K562 (cell line): ENCODE data around the gene KAT6B. TPM values are rescaled to one million over a fixed set of nuclear protein-coding genes. Genes with fewer than 3 reads are reported as not detected.

Experiments used
- ATAC-seq: fragments of 200-7000 bp; cut with Tn5 transposase; 3 replicates; pipeline ENCODE4 v1.9.1; 2020; ENCODE audit warnings: moderate library complexity
- BruUV-seq: library from RNA; stranded (reverse); fragments of 400-500 nt; replicated peaks from 2 replicates; lab custom pipeline; 2021; lab: Mats Ljungman, UMichigan
- CTCF ChIA-PET: fragments of 300-600 bp; formaldehyde crosslinking; extraction: SDS; loops from one replicate; lab custom pipeline; 2021; ENCODE audit warnings: low intra/inter-chr PET ratio; lab: Yijun Ruan, JAX
- POLR2A ChIA-PET: fragments of 300-600, 350-650 bp; sonication (Branson Sonifier 250); formaldehyde crosslinking; extraction: SDS; loops from one replicate; lab custom pipeline; 2021; ENCODE audit warnings: antibody characterized with exemption, inconsistent platforms; lab: Yijun Ruan, JAX
- DNase-seq, 4 experiments: peaks; one replicate each; pipeline versions ENCODE4 v3.0.0 to v3.0.0-alpha.2; 2011 to 2018; ENCODE audit warnings: low spot score in 3 of 4, mixed read lengths in 3 of 4; ENCODE audit errors: extremely low read depth in 1 of 4
- FAIRE-seq: peaks from 2 replicates; lab custom pipeline; 2011; peaks lifted over from hg19 to GRCh38; lab: Jason Lieb, UNC
- H2AFZ ChIP-seq: 2 replicates; pipeline ENCODE4 v1.6.0; 2011; ENCODE audit warnings: low read depth, low read length, control low read depth, inconsistent platforms
- H3K27ac ChIP-seq: fragments of 200-600 bp; 3 replicates; pipeline ENCODE4 v1.8.0; 2011; ENCODE audit warnings: low read depth, mild to moderate bottlenecking, control low read depth, inconsistent platforms, low read length, moderate library complexity, mixed read lengths; ENCODE audit errors: extremely low read depth
- H3K27me3 ChIP-seq, 2 experiments: fragments of 300-600 bp in 1 of 2; 2 replicates in 1 of 2; 3 replicates in 1 of 2; pipeline versions ENCODE4 v1.6.0 to v1.8.0; 2011; ENCODE audit warnings: inconsistent platforms in 2 of 2, low read length in 2 of 2, mild to moderate bottlenecking in 1 of 2, mixed read lengths in 1 of 2, moderate library complexity in 1 of 2; ENCODE audit not compliant: control insufficient read depth in 2 of 2, insufficient read depth in 2 of 2
- H3K36me3 ChIP-seq: fragments of 300-600 bp; 3 replicates; pipeline ENCODE4 v1.8.0; 2011; ENCODE audit warnings: mild to moderate bottlenecking, low read length, inconsistent platforms; ENCODE audit not compliant: control insufficient read depth, insufficient read depth
- H3K4me1 ChIP-seq, 2 experiments: fragments of 200-600 bp in 1 of 2; replicated peaks in 1 of 2; 2 replicates in 1 of 2; 3 replicates in 1 of 2; pipeline versions ENCODE4 v1.5.1 to v1.8.0; 2011; ENCODE audit warnings: inconsistent platforms in 2 of 2, low read length in 2 of 2, mild to moderate bottlenecking in 1 of 2, mixed read lengths in 1 of 2, moderate library complexity in 1 of 2; ENCODE audit not compliant: control insufficient read depth in 2 of 2, insufficient read depth in 2 of 2
- H3K4me2 ChIP-seq: 2 replicates; pipeline ENCODE4 v1.6.1; 2011; ENCODE audit warnings: low read length, control low read depth, inconsistent platforms, mixed read lengths; ENCODE audit not compliant: insufficient read depth
- H3K4me3 ChIP-seq: fragments of 200-600 bp; sonication (generic), shearing (Covaris generic); 2 replicates; pipeline ENCODE4 v1.5.1; 2016; ENCODE audit warnings: control low read depth, inconsistent platforms
- H3K79me2 ChIP-seq: fragments of 200-600 bp; 3 replicates; pipeline ENCODE4 v1.8.0; 2011; ENCODE audit warnings: low read length, inconsistent platforms; ENCODE audit not compliant: control insufficient read depth, insufficient read depth
- H3K9ac ChIP-seq, 2 experiments: 2 replicates each; pipeline versions ENCODE4 v1.6.0 to v1.6.1; 2011; ENCODE audit warnings: low read depth in 2 of 2, low read length in 2 of 2, control low read depth in 1 of 2, inconsistent platforms in 1 of 2, mild to moderate bottlenecking in 1 of 2, mixed read lengths in 1 of 2; ENCODE audit not compliant: insufficient read depth in 1 of 2
- H3K9me1 ChIP-seq: one replicate; pipeline ENCODE4 v1.6.0; 2011; ENCODE audit warnings: inconsistent platforms, mild to moderate bottlenecking, low read length, moderate library complexity; ENCODE audit not compliant: control insufficient read depth, insufficient read depth
- H3K9me3 ChIP-seq: replicated peaks from 2 replicates; pipeline ENCODE4 v1.5.1; 2011; ENCODE audit warnings: low read depth, low read length, inconsistent platforms; ENCODE audit not compliant: control insufficient read depth, insufficient read depth
- H4K20me1 ChIP-seq: replicated peaks from 2 replicates; pipeline ENCODE4 v1.6.1; 2011; ENCODE audit warnings: low read length, inconsistent platforms, mixed read lengths; ENCODE audit not compliant: control insufficient read depth, insufficient read depth
- CBFB ChIP-seq: sonication (generic); formaldehyde crosslinking; IDR thresholded peaks from 2 replicates; pipeline ENCODE4 v1.4.0; 2020; ENCODE audit warnings: mild to moderate bottlenecking, missing genetic modification reagents
- FOS ChIP-seq: IDR thresholded peaks from 3 replicates; pipeline ENCODE4 v1.6.1; 2011; ENCODE audit not compliant: insufficient read length; ENCODE audit errors: extremely low read depth
- KAT2B ChIP-seq: IDR thresholded peaks from one replicate; pipeline ENCODE4 v1.6.1; 2012; ENCODE audit warnings: low read depth, mild to moderate bottlenecking, control low read depth, inconsistent platforms, low read length, moderate library complexity
- SREBF2 ChIP-seq: sonication (generic); formaldehyde crosslinking; IDR thresholded peaks from 2 replicates; pipeline ENCODE4 v1.4.0; 2020; ENCODE audit warnings: mild to moderate bottlenecking, missing genetic modification reagents
- TBL1XR1 ChIP-seq, 2 experiments: IDR thresholded peaks; 2 replicates each; pipeline ENCODE4 v1.6.1; 2012; ENCODE audit warnings: improper control_type of control experiment in 2 of 2, low read length in 2 of 2, mild to moderate bottlenecking in 1 of 2
- ZNF384 ChIP-seq: IDR thresholded peaks from 2 replicates; pipeline ENCODE4 v1.6.1; 2012; ENCODE audit warnings: low read depth, low read length, improper control_type of control experiment
- ZNF696 ChIP-seq: fragments of 250-450 bp; sonication (Bioruptor Pico); conservative IDR thresholded peaks from 2 replicates; pipeline ENCODE4 v1.4.0; 2020; ENCODE audit warnings: mild to moderate bottlenecking, moderate library complexity
- WGBS: fragments of 100-300 bp; shearing (Covaris generic); methylation state at CpG from one replicate; pipeline ENCODE4 v1.1.6; 2016; ENCODE audit warnings: low coverage, mixed read lengths; ENCODE audit not compliant: insufficient coverage; ENCODE audit errors: missing lambda C conversion rate; 5-methylcytosine and 5-hydroxymethylcytosine counted together
- in situ Hi-C: fragments of 300-500 bp; cut with MboI; formaldehyde crosslinking; loops from 4 replicates; pipeline ENCODE4 v1.15.0; 2018; ENCODE audit warnings: inconsistent platforms, mixed read lengths
- intact Hi-C: fragments of 100-400 bp; cut with micrococcal nuclease; formaldehyde crosslinking; loops from 2 replicates; pipeline ENCODE4 v1.14.2; 2022
- polyA plus RNA-seq, 8 experiments: library from polyadenylated mRNA; depleted of rRNA in 4 of 8; stranded (reverse) in 5 of 8; unstranded in 3 of 8; fragments of >200 nt; fragmentation: Nextera tagmentation in 2 of 8; fragmentation: Illumina TruSeq in 1 of 8; extraction: Ambion mirVana in 2 of 8; extraction: Trizol in 1 of 8; gene quantifications; 2 replicates each; pipeline versions ENCODE4 v1.2.1 to v1.2.3, GENCODE V29; 2011 to 2014; ENCODE audit warnings: inconsistent platforms in 1 of 8, missing spikeins in 1 of 8
- total RNA-seq, 7 experiments: library from RNA; depleted of rRNA in 6 of 7; stranded (reverse); fragments of >200 nt in 6 of 7; fragmentation: Illumina TruSeq in 2 of 7; extraction: Trizol in 2 of 7; gene quantifications; 2 replicates each; pipeline versions ENCODE4 v1.2.1 to v1.2.3, GENCODE V29; 2011 to 2021; ENCODE audit warnings: low replicate concordance in 1 of 7
- TF ChIP-seq, protein P1 (sequence below): fragments of 450-650 bp; IDR thresholded peaks from 2 replicates; pipeline ENCODE4 v1.7.1; 2018; ENCODE audit warnings: mild to moderate bottlenecking, low read depth; ENCODE audit not compliant: partially characterized antibody
- TF ChIP-seq, protein P2 (sequence below), 3 experiments: IDR thresholded peaks in 2 of 3; conservative IDR thresholded peaks in 1 of 3; 2 replicates each; pipeline ENCODE4 v1.5.1; 2011 to 2012; ENCODE audit warnings: low read length in 3 of 3, mild to moderate bottlenecking in 3 of 3, control low read depth in 2 of 3, improper control_type of control experiment in 1 of 3, inconsistent platforms in 1 of 3, low read depth in 1 of 3, mixed read lengths in 1 of 3, moderate library complexity in 1 of 3; ENCODE audit not compliant: insufficient read depth in 2 of 3
- TF ChIP-seq, protein P3 (sequence below): IDR thresholded peaks from 2 replicates; pipeline ENCODE4 v1.6.1; 2011; ENCODE audit not compliant: insufficient read length; ENCODE audit errors: extremely low read depth

KAT6B gene
- total and polyA plus RNA-seq, 9 of the 15 experiments (the other 6 are each of a cell fraction or from before 2014, with no cell fraction given), result 1.4 to 9.2 (median 6.8) TPM

DNA sequence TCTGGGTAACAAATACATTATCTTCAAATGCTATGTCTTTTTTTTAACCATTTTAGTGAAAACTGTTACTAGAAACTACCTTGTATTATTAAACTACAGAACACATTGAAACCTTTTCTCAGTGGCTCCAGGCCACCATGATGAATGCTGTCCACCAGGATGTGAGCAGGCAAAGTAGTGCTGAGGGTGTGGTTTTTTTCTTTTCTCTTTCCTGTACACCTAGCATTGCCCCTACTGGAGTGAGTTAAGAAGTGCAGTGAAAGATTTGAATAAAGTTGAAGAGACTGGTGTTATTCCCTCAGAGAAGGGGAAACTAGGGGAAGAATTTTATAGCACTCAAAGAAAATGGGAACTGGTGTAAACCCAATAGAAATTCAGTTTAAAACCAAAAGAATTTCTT is 165.0 kb downstream of the KAT6B start (continued):
- TF ChIP-seq, protein P1, sequence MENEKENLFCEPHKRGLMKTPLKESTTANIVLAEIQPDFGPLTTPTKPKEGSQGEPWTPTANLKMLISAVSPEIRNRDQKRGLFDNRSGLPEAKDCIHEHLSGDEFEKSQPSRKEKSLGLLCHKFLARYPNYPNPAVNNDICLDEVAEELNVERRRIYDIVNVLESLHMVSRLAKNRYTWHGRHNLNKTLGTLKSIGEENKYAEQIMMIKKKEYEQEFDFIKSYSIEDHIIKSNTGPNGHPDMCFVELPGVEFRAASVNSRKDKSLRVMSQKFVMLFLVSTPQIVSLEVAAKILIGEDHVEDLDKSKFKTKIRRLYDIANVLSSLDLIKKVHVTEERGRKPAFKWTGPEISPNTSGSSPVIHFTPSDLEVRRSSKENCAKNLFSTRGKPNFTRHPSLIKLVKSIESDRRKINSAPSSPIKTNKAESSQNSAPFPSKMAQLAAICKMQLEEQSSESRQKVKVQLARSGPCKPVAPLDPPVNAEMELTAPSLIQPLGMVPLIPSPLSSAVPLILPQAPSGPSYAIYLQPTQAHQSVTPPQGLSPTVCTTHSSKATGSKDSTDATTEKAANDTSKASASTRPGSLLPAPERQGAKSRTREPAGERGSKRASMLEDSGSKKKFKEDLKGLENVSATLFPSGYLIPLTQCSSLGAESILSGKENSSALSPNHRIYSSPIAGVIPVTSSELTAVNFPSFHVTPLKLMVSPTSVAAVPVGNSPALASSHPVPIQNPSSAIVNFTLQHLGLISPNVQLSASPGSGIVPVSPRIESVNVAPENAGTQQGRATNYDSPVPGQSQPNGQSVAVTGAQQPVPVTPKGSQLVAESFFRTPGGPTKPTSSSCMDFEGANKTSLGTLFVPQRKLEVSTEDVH, result no peak
- peak; percentile 85 for TF ChIP-seq ZNF384
- TF ChIP-seq, protein P2, sequence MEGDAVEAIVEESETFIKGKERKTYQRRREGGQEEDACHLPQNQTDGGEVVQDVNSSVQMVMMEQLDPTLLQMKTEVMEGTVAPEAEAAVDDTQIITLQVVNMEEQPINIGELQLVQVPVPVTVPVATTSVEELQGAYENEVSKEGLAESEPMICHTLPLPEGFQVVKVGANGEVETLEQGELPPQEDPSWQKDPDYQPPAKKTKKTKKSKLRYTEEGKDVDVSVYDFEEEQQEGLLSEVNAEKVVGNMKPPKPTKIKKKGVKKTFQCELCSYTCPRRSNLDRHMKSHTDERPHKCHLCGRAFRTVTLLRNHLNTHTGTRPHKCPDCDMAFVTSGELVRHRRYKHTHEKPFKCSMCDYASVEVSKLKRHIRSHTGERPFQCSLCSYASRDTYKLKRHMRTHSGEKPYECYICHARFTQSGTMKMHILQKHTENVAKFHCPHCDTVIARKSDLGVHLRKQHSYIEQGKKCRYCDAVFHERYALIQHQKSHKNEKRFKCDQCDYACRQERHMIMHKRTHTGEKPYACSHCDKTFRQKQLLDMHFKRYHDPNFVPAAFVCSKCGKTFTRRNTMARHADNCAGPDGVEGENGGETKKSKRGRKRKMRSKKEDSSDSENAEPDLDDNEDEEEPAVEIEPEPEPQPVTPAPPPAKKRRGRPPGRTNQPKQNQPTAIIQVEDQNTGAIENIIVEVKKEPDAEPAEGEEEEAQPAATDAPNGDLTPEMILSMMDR (IDR thresholded peaks at IDR 0.05 in 2 of 3, conservative IDR thresholded peaks at IDR 0.05 in 1 of 3; ENCODE audit: insufficient read depth in 2 of 3, low read depth in 1 of 3, low read length in 3 of 3), result peak; percentile 55 to 63 (median 61)

DNA sequence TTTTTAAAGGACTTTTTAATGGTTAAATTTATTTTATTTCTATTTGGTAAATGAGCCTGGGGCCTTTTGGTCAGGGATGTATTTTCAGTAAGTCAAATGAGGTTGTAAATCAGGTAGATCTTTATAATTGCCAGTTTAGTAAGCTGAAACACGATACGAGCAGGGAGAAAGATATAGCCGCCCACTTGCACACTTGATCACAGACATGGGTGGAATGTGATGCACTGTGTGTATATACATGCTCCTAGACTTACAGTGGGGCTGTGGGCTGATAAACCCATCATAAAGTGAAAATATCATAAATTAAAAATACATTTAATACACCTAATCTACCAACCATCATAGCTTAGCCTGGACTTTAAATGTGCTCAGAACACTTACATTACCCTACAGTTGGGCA is 165.7 kb downstream of the KAT6B start:
- H3K4me2 ChIP-seq, result no peak overlapping the region
- no peaks in the 10 kb centered on the region for H3K79me2 ChIP-seq
- H3K27me3 ChIP-seq, result no peaks in the 10 kb centered on the region
- H3K9me1 ChIP-seq, result no peaks in the 10 kb centered on the region
- DNase-seq (no peak), ATAC-seq (no peak), FAIRE-seq (no peak)
- intact Hi-C loops, result no loop called here
- H3K4me3 ChIP-seq, result no peak overlapping the region
- H3K27ac ChIP-seq, result no peak overlapping the region
- in situ Hi-C loops, result no loop called here
- no peaks in the 10 kb centered on the region for H3K4me1 ChIP-seq
- no peaks in the 10 kb centered on the region for H3K9me3 ChIP-seq
- no peaks in the 10 kb centered on the region for H3K36me3 ChIP-seq
- H3K9ac ChIP-seq, result no peak overlapping the region
- H4K20me1 ChIP-seq, result no peaks in the 10 kb centered on the region
- no TSS peak for BruUV-seq
- WGBS, result 88% methylated on average over 3 of the region's 3 CpGs
- ChIA-PET POLR2A (interaction anchor here (0.6 kb wide), 1 partner anchor 236 kb away, joined by 3 read pairs; no protein-coding TSS in a partner anchor), CTCF (interaction anchor here (0.6 kb wide), 1 partner anchor 726 kb away, joined by 3 read pairs; no protein-coding TSS in a partner anchor)
- H2AFZ ChIP-seq, result no peak overlapping the region
- TF ChIP-seq KAT2B, result no peak
- no peak for TF ChIP-seq SREBF2 (CRISPR knock-in tag)
- TF ChIP-seq, protein P2 (IDR thresholded peaks at IDR 0.05 in 2 of 3, conservative IDR thresholded peaks at IDR 0.05 in 1 of 3; ENCODE audit: insufficient read depth in 2 of 3, low read depth in 1 of 3, low read length in 3 of 3), result no peak
- no peak for TF ChIP-seq TBL1XR1 (IDR thresholded peaks at IDR 0.05; ENCODE audit: low read length in 2 of 2)
- no peak for TF ChIP-seq CBFB (CRISPR knock-in tag)
- no peak for TF ChIP-seq FOS
- TF ChIP-seq ZNF696 (CRISPR knock-in tag), result no peak
- TF ChIP-seq, protein P3, sequence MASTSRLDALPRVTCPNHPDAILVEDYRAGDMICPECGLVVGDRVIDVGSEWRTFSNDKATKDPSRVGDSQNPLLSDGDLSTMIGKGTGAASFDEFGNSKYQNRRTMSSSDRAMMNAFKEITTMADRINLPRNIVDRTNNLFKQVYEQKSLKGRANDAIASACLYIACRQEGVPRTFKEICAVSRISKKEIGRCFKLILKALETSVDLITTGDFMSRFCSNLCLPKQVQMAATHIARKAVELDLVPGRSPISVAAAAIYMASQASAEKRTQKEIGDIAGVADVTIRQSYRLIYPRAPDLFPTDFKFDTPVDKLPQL, result no peak
